Mesodermal cell (in vitro differentiated cells): ENCODE results near the gene ARHGDIB.

Source experiments
- H3K27ac ChIP-seq: 2 replicates; pipeline ENCODE4 v1.7.0; 2013; ENCODE audit warnings: mild to moderate bottlenecking, low read depth, low read length, moderate library complexity; ENCODE audit not compliant: severe bottlenecking
- H3K36me3 ChIP-seq: 2 replicates; pipeline ENCODE4 v1.7.1; 2013; ENCODE audit warnings: mild to moderate bottlenecking, low read length, moderate library complexity; ENCODE audit not compliant: control insufficient read depth, insufficient read depth
- H3K4me1 ChIP-seq: one replicate; pipeline ENCODE4 v1.7.1; 2013; ENCODE audit warnings: mild to moderate bottlenecking, low read length; ENCODE audit not compliant: insufficient read depth, control insufficient read depth, poor library complexity, severe bottlenecking
- H3K4me3 ChIP-seq: 2 replicates; pipeline ENCODE4 v1.7.0; 2013; ENCODE audit warnings: low read length, control low read depth, mild to moderate bottlenecking; ENCODE audit not compliant: insufficient read depth, poor library complexity, severe bottlenecking; ENCODE audit errors: extremely low read depth
- H3K9me3 ChIP-seq: 2 replicates; pipeline ENCODE4 v1.7.1; 2013; ENCODE audit warnings: mild to moderate bottlenecking, low read length, moderate library complexity; ENCODE audit not compliant: control insufficient read depth
- WGBS, 2 experiments: methylation state at CpG; one replicate each; pipeline ENCODE4 v1.1.5; 2013; ENCODE audit warnings: missing lambda C conversion rate in 2 of 2; ENCODE audit not compliant: insufficient coverage in 2 of 2; 5-methylcytosine and 5-hydroxymethylcytosine counted together

ARHGDIB gene

GRCh38 chr12:14982991-14983390 is 21.6 kb upstream of the ARHGDIB start:
- H3K4me3 ChIP-seq, result no peak overlapping the region
- no peak overlapping the region for H3K27ac ChIP-seq
- 83 to 100% methylated on average over 2 of the region's 2 CpGs for WGBS, 2 experiments
- H3K9me3 ChIP-seq, result no peaks in the 10 kb centered on the region
- H3K4me1 ChIP-seq, result no peaks in the 10 kb centered on the region
- no peaks in the 10 kb centered on the region for H3K36me3 ChIP-seq

GRCh38 chr12:14982562-14982961 is 21.2 kb upstream of the ARHGDIB start:
- H3K9me3 ChIP-seq, result no peaks in the 10 kb centered on the region
- no peak overlapping the region for H3K27ac ChIP-seq
- no peak overlapping the region for H3K4me3 ChIP-seq
- H3K4me1 ChIP-seq, result no peaks in the 10 kb centered on the region
- 100% methylated on average over 1 of the region's 1 CpG; no CpG with 5 or more reads in 1 of the 2 experiments for WGBS, 2 experiments
- no peaks in the 10 kb centered on the region for H3K36me3 ChIP-seq

GRCh38 chr12:14981049-14981448 is 19.6 kb upstream of the ARHGDIB start:
- Histone ChIP-seq H3K9me3 (no peaks in the 10 kb centered on the region), H3K4me3 (no peak overlapping the region), H3K36me3 (no peaks in the 10 kb centered on the region), H3K4me1 (no peaks in the 10 kb centered on the region), H3K27ac (no peak overlapping the region)
- WGBS, 2 experiments, result 91 to 95% methylated on average over 2 of the region's 2 CpGs

- Histone ChIP-seq H3K4me1 (no peaks in the 10 kb centered on the region), H3K27ac (no peak overlapping the region), H3K36me3 (no peaks in the 10 kb centered on the region), H3K9me3 (no peaks in the 10 kb centered on the region), H3K4me3 (no peak overlapping the region)
These were observed 18.1 kb upstream of the ARHGDIB start for GRCh38 chr12:14979468-14979867.

- H3K27ac ChIP-seq, result no peak overlapping the region
- no peak overlapping the region for H3K4me3 ChIP-seq
- H3K4me1 ChIP-seq, result no peaks in the 10 kb centered on the region
- WGBS, 2 experiments, result 100% methylated on average over 1 of the region's 3 CpGs
- no peaks in the 10 kb centered on the region for H3K9me3 ChIP-seq
- no peaks in the 10 kb centered on the region for H3K36me3 ChIP-seq
These were observed 15.3 kb upstream of the ARHGDIB start for GRCh38 chr12:14976658-14977057.

- WGBS, 2 experiments, result 93 to 100% methylated on average over 3 of the region's 4 CpGs
- H3K9me3 ChIP-seq, result no peaks in the 10 kb centered on the region
- H3K4me3 ChIP-seq, result no peak overlapping the region
- H3K4me1 ChIP-seq, result peaks cover under 1% of the 10 kb centered on the region
- no peak overlapping the region for H3K27ac ChIP-seq
- no peaks in the 10 kb centered on the region for H3K36me3 ChIP-seq
These were observed 14.1 kb upstream of the ARHGDIB start for GRCh38 chr12:14975457-14975856.

GRCh38 chr12:14974633-14975032 is 13.2 kb upstream of the ARHGDIB start:
- Histone ChIP-seq H3K4me1 (peaks cover 4% of the 10 kb centered on the region), H3K9me3 (no peaks in the 10 kb centered on the region), H3K27ac (no peak overlapping the region), H3K36me3 (no peaks in the 10 kb centered on the region), H3K4me3 (no peak overlapping the region)
- 87 to 94% methylated on average over 3 of the region's 3 CpGs for WGBS, 2 experiments

GRCh38 chr12:14972816-14973215 is 11.4 kb upstream of the ARHGDIB start, which contains the start of gene PDE6H:
TSS of gene PDE6H (plus strand) at chr12:14973042. CDS start at chr12:14978013, 4,971 bp downstream.
- no peaks in the 10 kb centered on the region for H3K36me3 ChIP-seq
- H3K27ac ChIP-seq, result no peak within 1 kb of the TSS
- H3K4me1 ChIP-seq, result peaks cover 4% of the 10 kb centered on the region
- 88 to 93% methylated on average over 2 of the region's 2 CpGs for WGBS, 2 experiments
- H3K9me3 ChIP-seq, result no peaks in the 10 kb centered on the region
- H3K4me3 ChIP-seq, result no peak within 1 kb of the TSS

- Histone ChIP-seq H3K36me3 (no peaks in the 10 kb centered on the region), H3K4me3 (no peak overlapping the region), H3K4me1 (peaks cover 4% of the 10 kb centered on the region), H3K27ac (no peak overlapping the region), H3K9me3 (no peaks in the 10 kb centered on the region)
- 50 to 64% methylated on average over 2 to 3 of the region's 4 CpGs for WGBS, 2 experiments
These were observed 9.1 kb upstream of the ARHGDIB start for GRCh38 chr12:14970473-14970872.

- H3K27ac ChIP-seq, result no peak overlapping the region
- no peaks in the 10 kb centered on the region for H3K36me3 ChIP-seq
- H3K4me3 ChIP-seq, result no peak overlapping the region
- WGBS, 2 experiments, result 60 to 80% methylated on average over 1 of the region's 3 CpGs
- peaks cover 4% of the 10 kb centered on the region for H3K4me1 ChIP-seq
- H3K9me3 ChIP-seq, result no peaks in the 10 kb centered on the region
These were observed 7.1 kb upstream of the ARHGDIB start for GRCh38 chr12:14968478-14968877.

GRCh38 chr12:14965221-14965620 is 3.8 kb upstream of the ARHGDIB start:
- H3K27ac ChIP-seq, result no peak overlapping the region
- WGBS, 2 experiments, result 91 to 100% methylated on average over 1 of the region's 2 CpGs
- H3K9me3 ChIP-seq, result no peaks in the 10 kb centered on the region
- H3K4me3 ChIP-seq, result no peak overlapping the region
- peaks cover 19% of the 10 kb centered on the region for H3K4me1 ChIP-seq
- H3K36me3 ChIP-seq, result no peaks in the 10 kb centered on the region
